GM18508 (cell line): ENCODE measurements around the gene PLCG2.
"Not testable (repeated sequence)": the region's sequence is repeated elsewhere in the genome, so short reads cannot be mapped to it uniquely, and the experiment has no call there.

Experiments
- ATAC-seq: cut with Tn5 transposase; IDR thresholded peaks from one replicate; pipeline ENCODE4 v1.9.1; 2021; ENCODE audit warnings: moderate number of reproducible peaks; ENCODE audit not compliant: insufficient read depth, unreplicated experiment

Gene PLCG2

GRCh38 chr16:81786868-81787267, 7.8 kb downstream of the PLCG2 start:
- no peak for ATAC-seq

GRCh38 chr16:81787659-81788058, 8.6 kb downstream of the PLCG2 start:
- ATAC-seq = no peak

- ATAC-seq = no peak
These were observed 11.2 kb downstream of the PLCG2 start for GRCh38 chr16:81790277-81790676.

GRCh38 chr16:81790830-81791435, 11.8 kb downstream of the PLCG2 start:
- no peak for ATAC-seq

- ATAC-seq = no peak
These were observed 13.7 kb downstream of the PLCG2 start for GRCh38 chr16:81792828-81793227.

GRCh38 chr16:81795193-81795592, 16.1 kb downstream of the PLCG2 start:
- no peak for ATAC-seq

- no peak for ATAC-seq
These were observed 16.9 kb downstream of the PLCG2 start for GRCh38 chr16:81796035-81796434.

GRCh38 chr16:81796583-81797346, 17.7 kb downstream of the PLCG2 start:
- no peak for ATAC-seq

- ATAC-seq = peak; percentile 39
These were observed 18.4 kb downstream of the PLCG2 start for GRCh38 chr16:81797443-81797842.

GRCh38 chr16:81798311-81799137, 19.4 kb downstream of the PLCG2 start:
- peak; percentile 33 for ATAC-seq

- ATAC-seq = no peak
These were observed 20.0 kb downstream of the PLCG2 start for GRCh38 chr16:81799138-81799504.

- ATAC-seq = not testable (repeated sequence)
These were observed 22.6 kb downstream of the PLCG2 start for GRCh38 chr16:81801724-81802123.

GRCh38 chr16:81803332-81803731, 24.2 kb downstream of the PLCG2 start:
- no peak for ATAC-seq

- ATAC-seq = no peak
These were observed 25.1 kb downstream of the PLCG2 start for GRCh38 chr16:81804134-81804610.

GRCh38 chr16:81806696-81807095, 27.6 kb downstream of the PLCG2 start:
- no peak for ATAC-seq

GRCh38 chr16:81807767-81808358, 28.8 kb downstream of the PLCG2 start:
- ATAC-seq = no peak

- peak; percentile 68 for ATAC-seq
These were observed 29.9 kb downstream of the PLCG2 start for GRCh38 chr16:81808933-81809480.

GRCh38 chr16:81809567-81809966, 30.5 kb downstream of the PLCG2 start:
- ATAC-seq = no peak

GRCh38 chr16:81810361-81810760, 31.3 kb downstream of the PLCG2 start:
- no peak for ATAC-seq

GRCh38 chr16:81810894-81811538, 31.9 kb downstream of the PLCG2 start:
- no peak for ATAC-seq
